B cell (primary cell): ENCODE data around the gene NUDT3. TPM values are rescaled to one million over a fixed set of nuclear protein-coding genes. Genes with fewer than 3 reads are reported as not detected.
A peak's percentile ranks its signal among the peaks of the same experiment; 100 is the strongest.

Source experiments
- ATAC-seq: fragments of 200-7000 bp; cut with Tn5 transposase; one replicate; pipeline ENCODE4 v1.10.0; 2021; ENCODE audit warnings: low read depth, mild to moderate bottlenecking, moderate number of reproducible peaks, moderate library complexity
- CTCF ChIA-PET: fragments of 350-600 bp; sonication (Branson Sonifier 250); formaldehyde crosslinking; loops from one replicate; lab custom pipeline; 2021; ENCODE audit warnings: antibody characterized with exemption, inconsistent platforms; lab: Charles Lee
- POLR2A ChIA-PET: fragments of 350-600 bp; sonication (Branson Sonifier 250); formaldehyde crosslinking; loops from one replicate; lab custom pipeline; 2021; ENCODE audit warnings: antibody characterized with exemption; lab: Charles Lee
- DNase-seq: peaks from one replicate; pipeline ENCODE4 v3.0.0; 2013
- H2AFZ ChIP-seq: 2 replicates; pipeline ENCODE4 v1.6.1; 2012; ENCODE audit warnings: mild to moderate bottlenecking, low read depth, low read length; ENCODE audit not compliant: insufficient read depth, poor library complexity, severe bottlenecking
- H3K27ac ChIP-seq, 2 donors: 1 replicate in 1 of 2; 2 replicates in 1 of 2; pipeline ENCODE4 v1.5.1; 2012 to 2013; ENCODE audit warnings: low read length in 2 of 2, mild to moderate bottlenecking in 2 of 2, moderate library complexity in 1 of 2
- H3K27me3 ChIP-seq, 4 experiments: fragments of 200-600 bp in 1 of 4; sonication (generic) in 1 of 4; replicated peaks in 1 of 4; 1 replicate in 2 of 4; 2 replicates in 2 of 4; pipeline versions ENCODE4 v1.6.1 to v1.7.0; 2013 to 2016; ENCODE audit warnings: low read length in 3 of 4, mild to moderate bottlenecking in 2 of 4, mixed read lengths in 1 of 4, moderate library complexity in 1 of 4; ENCODE audit not compliant: insufficient read depth in 4 of 4, control insufficient read depth in 3 of 4; ENCODE audit errors: control extremely low read depth in 1 of 4
- H3K36me3 ChIP-seq, 2 experiments: replicated peaks in 1 of 2; 1 replicate in 1 of 2; 2 replicates in 1 of 2; pipeline versions ENCODE4 v1.6.1 to v1.7.1; 2013; ENCODE audit warnings: low read length in 1 of 2; ENCODE audit not compliant: insufficient read depth in 2 of 2, control insufficient read depth in 1 of 2; ENCODE audit errors: control extremely low read depth in 1 of 2, extremely low read depth in 1 of 2
- H3K4me1 ChIP-seq, 2 donors: fragments of 200-600 bp in 1 of 2; sonication (generic) in 1 of 2; 1 replicate in 1 of 2; 2 replicates in 1 of 2; pipeline versions ENCODE4 v1.5.1 to v1.6.1; 2013 to 2017; ENCODE audit warnings: low read length in 2 of 2; ENCODE audit not compliant: control insufficient read depth in 2 of 2, insufficient read depth in 2 of 2
- H3K4me2 ChIP-seq: replicated peaks from 2 replicates; pipeline ENCODE3; 2012; ENCODE audit warnings: mild to moderate bottlenecking, low read depth, low read length; ENCODE audit not compliant: poor library complexity, severe bottlenecking
- H3K4me3 ChIP-seq, 5 experiments: fragments of 200-600 bp in 1 of 5; sonication (generic) in 1 of 5; 1 replicate in 3 of 5; 2 replicates in 2 of 5; pipeline versions ENCODE4 v1.5.1 to v1.7.0; 2011 to 2016; ENCODE audit warnings: low read length in 4 of 5, mild to moderate bottlenecking in 4 of 5, low read depth in 2 of 5, control low read depth in 1 of 5, moderate library complexity in 1 of 5; ENCODE audit not compliant: insufficient read depth in 1 of 5; ENCODE audit errors: control extremely low read depth in 1 of 5, extremely low read depth in 1 of 5
- H3K79me2 ChIP-seq: fragments of 200-600 bp; sonication (generic); one replicate; pipeline ENCODE4 v1.6.0; 2016; ENCODE audit warnings: low read length; ENCODE audit not compliant: control insufficient read depth, insufficient read depth
- H3K9ac ChIP-seq: fragments of 200-600 bp; sonication (generic); 2 replicates; pipeline ENCODE4 v1.6.1; 2017; ENCODE audit warnings: mild to moderate bottlenecking, low read length, moderate library complexity
- H3K9me3 ChIP-seq, 3 donors: one replicate each; pipeline versions ENCODE4 v1.6.1 to v1.7.1; 2013; ENCODE audit warnings: low read length in 2 of 3; ENCODE audit not compliant: control insufficient read depth in 2 of 3, insufficient read depth in 1 of 3; ENCODE audit errors: control extremely low read depth in 1 of 3
- H4K20me1 ChIP-seq: 2 replicates; pipeline ENCODE4 v1.6.0; 2012; ENCODE audit warnings: mild to moderate bottlenecking, low read length; ENCODE audit not compliant: insufficient read depth, control insufficient read depth, poor library complexity, severe bottlenecking
- H3K27ac Mint-ChIP-seq: one replicate; pipeline ENCODE4 v1.8.0; 2021; ENCODE audit warnings: mixed read lengths
- H3K27me3 Mint-ChIP-seq: one replicate; pipeline ENCODE4 v1.8.0; 2021; ENCODE audit warnings: mixed read lengths
- H3K4me1 Mint-ChIP-seq: one replicate; pipeline ENCODE4 v1.8.0; 2021; ENCODE audit warnings: mixed read lengths
- H3K4me3 Mint-ChIP-seq: one replicate; pipeline ENCODE4 v1.8.0; 2021; ENCODE audit warnings: mixed read lengths
- H3K9me3 Mint-ChIP-seq: one replicate; pipeline ENCODE4 v1.8.0; 2022; ENCODE audit warnings: mixed read lengths; ENCODE audit not compliant: insufficient read depth
- CTCF ChIP-seq: fragments of 200-600 bp; IDR thresholded peaks from one replicate; pipeline ENCODE4 v1.8.0; 2022; ENCODE audit warnings: antibody characterized with exemption, mild to moderate bottlenecking
- EZH2 ChIP-seq: IDR thresholded peaks from 2 replicates; pipeline ENCODE4 v1.6.1; 2012; ENCODE audit warnings: borderline replicate concordance, low read depth, mild to moderate bottlenecking, moderate library complexity, low read length; ENCODE audit not compliant: insufficient read depth, poor library complexity, severe bottlenecking
- WGBS: methylation state at CpG from one replicate; pipeline ENCODE4 v1.1.5; 2013; ENCODE audit warnings: missing lambda C conversion rate; ENCODE audit not compliant: insufficient coverage; 5-methylcytosine and 5-hydroxymethylcytosine counted together
- intact Hi-C: fragments of 100-400 bp; cut with micrococcal nuclease; formaldehyde crosslinking; loops from one replicate; pipeline ENCODE4 v1.10.0; 2022
- polyA plus RNA-seq: library from polyadenylated mRNA; depleted of rRNA; stranded (reverse); fragments of >200 nt; gene quantifications from 2 replicates; pipeline ENCODE4 v1.2.3, GENCODE V29; 2012
- total RNA-seq, 2 donors: library from RNA; stranded (reverse); fragments of 120-200 nt in 1 of 2; gene quantifications; 1 replicate in 1 of 2; 2 replicates in 1 of 2; pipeline versions ENCODE4 v1.2.3 to v1.2.4, GENCODE V29; 2013 to 2022

Gene NUDT3
- total and polyA plus RNA-seq, 2 donors (not counting 1 experiment from before 2014, with no cell fraction given) = 18.2 to 37.4 TPM

DNA sequence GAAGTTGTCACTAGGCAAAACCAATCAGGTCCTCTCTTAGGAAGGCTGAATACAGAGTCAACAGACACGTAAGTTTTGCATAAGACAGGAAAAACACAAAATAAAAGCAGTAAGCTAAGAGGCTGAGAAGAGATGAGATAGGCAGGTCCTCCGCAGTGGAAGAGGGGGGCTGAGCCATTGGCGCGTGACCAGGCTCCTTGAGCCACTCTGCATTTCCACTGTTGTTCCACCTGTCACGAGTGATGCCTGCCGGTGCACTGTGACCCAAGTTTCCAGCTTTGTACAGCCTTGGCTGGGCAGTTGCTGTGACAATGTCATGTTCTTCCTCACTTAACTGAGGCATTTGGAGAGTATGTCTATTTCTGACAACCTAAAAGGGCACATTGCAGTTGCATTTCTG is 58.6 kb downstream of the NUDT3 start:
- peak overlapping the region; percentile 67 for H3K27ac Mint-ChIP-seq
- no peak for TF ChIP-seq EZH2
- TF ChIP-seq CTCF = no peak
- Histone ChIP-seq H3K4me2 (peak overlapping the region; percentile 67), H3K9me3 (no peaks in the 10 kb centered on the region), H3K4me3 (no peak overlapping the region), H4K20me1 (no peaks in the 10 kb centered on the region), H3K27me3 (no peaks in the 10 kb centered on the region), H2AFZ (no peak overlapping the region), H3K9ac (no peak overlapping the region), H3K27ac (peak overlapping the region in 1 of 2 donors; percentile 65), H3K4me1 (peaks cover 34 to 40% of the 10 kb centered on the region in 2 donors), H3K36me3 (peaks cover 0 to 2% of the 10 kb centered on the region in 2 experiments), H3K79me2 (peaks cover 47% of the 10 kb centered on the region)
- ChIA-PET POLR2A (interaction anchor here (0.6 to 0.7 kb wide), 2 partner anchors 10 to 1152 kb away, joined by 3 read pairs; no protein-coding TSS in a partner anchor), CTCF (no interaction called here)
- H3K4me3 Mint-ChIP-seq = no peak overlapping the region
- 83% methylated on average over 6 of the region's 6 CpGs for WGBS
- no peaks in the 10 kb centered on the region for H3K27me3 Mint-ChIP-seq
- intact Hi-C loops = loop anchor here (2.0 to 5.0 kb wide), 3 partner anchors 15 to 58 kb away; partner anchors contain the start of gene NUDT3
- H3K4me1 Mint-ChIP-seq = peaks cover 58% of the 10 kb centered on the region
- ATAC-seq (peak; percentile 56), DNase-seq (no peak)
- no peaks in the 10 kb centered on the region for H3K9me3 Mint-ChIP-seq
